GM19324 (cell line): Measurements from ENCODE around the gene LRRC27.

Experiments
- ATAC-seq: cut with Tn5 transposase; IDR thresholded peaks from one replicate; pipeline ENCODE4 v1.9.1; 2021; ENCODE audit warnings: mild to moderate bottlenecking, moderate library complexity; ENCODE audit not compliant: unreplicated experiment, low FRiP score

Gene LRRC27

GRCh38 chr10:132300582-132300981, 31.4 kb upstream of the LRRC27 start:
- ATAC-seq = no peak

GRCh38 chr10:132301371-132302330, 30.3 kb upstream of the LRRC27 start:
- no peak for ATAC-seq

GRCh38 chr10:132302421-132303310, 29.3 kb upstream of the LRRC27 start:
- ATAC-seq = no peak

GRCh38 chr10:132303361-132304115, 28.5 kb upstream of the LRRC27 start:
- ATAC-seq = no peak

GRCh38 chr10:132304756-132305509, 27.1 kb upstream of the LRRC27 start:
- no peak for ATAC-seq

- no peak for ATAC-seq
Observed at GRCh38 chr10:132305654-132306342, 26.2 kb upstream of the LRRC27 start.

GRCh38 chr10:132306343-132306685, 25.7 kb upstream of the LRRC27 start:
- no peak for ATAC-seq

- ATAC-seq = no peak
Observed at GRCh38 chr10:132306864-132307751, 24.9 kb upstream of the LRRC27 start.

- peak; percentile 69 for ATAC-seq
Observed at GRCh38 chr10:132307823-132308586, 24.0 kb upstream of the LRRC27 start, which contains the start of gene STK32C. Gene STK32C (minus strand): TSS chr10:132307950. CDS start chr10:132307833, 117 bp downstream.

GRCh38 chr10:132308587-132309470, 23.2 kb upstream of the LRRC27 start:
- no peak for ATAC-seq

- no peak for ATAC-seq
Observed at GRCh38 chr10:132309471-132309865, 22.5 kb upstream of the LRRC27 start.

- no peak for ATAC-seq
Observed at GRCh38 chr10:132309879-132310591, 22.0 kb upstream of the LRRC27 start.

- ATAC-seq = no peak
Observed at GRCh38 chr10:132310701-132311337, 21.2 kb upstream of the LRRC27 start.

- ATAC-seq = no peak
Observed at GRCh38 chr10:132311338-132311939, 20.6 kb upstream of the LRRC27 start.

- no peak for ATAC-seq
Observed at GRCh38 chr10:132313305-132313704, 18.7 kb upstream of the LRRC27 start.
